CD4-positive, alpha-beta T cell treated with Interferon gamma for 1 hour (primary cell): ENCODE measurements around the gene MAGEF1.

Experiments
- DNase-seq: peaks from one replicate; pipeline ENCODE4 v3.0.0-alpha.2; 2020

MAGEF1 gene

GRCh38 chr3:184663356-184663755 is 48.5 kb downstream of the MAGEF1 start:
- DNase-seq = no peak

- no peak for DNase-seq
Observed at GRCh38 chr3:184662187-184662586, 49.7 kb downstream of the MAGEF1 start.

- DNase-seq = no peak
Observed at GRCh38 chr3:184660931-184661330, 50.9 kb downstream of the MAGEF1 start.
